Right lobe of liver (tissue), 4 donors: ENCODE results near the gene LDLRAD3.

Source experiments
- POLR2A ChIP-seq: fragments of 450-650 bp; IDR thresholded peaks from one replicate; pipeline ENCODE4 v1.6.1; 2017; ENCODE audit warnings: antibody characterized with exemption, mild to moderate bottlenecking
- TF ChIP-seq, protein P1 (sequence below), 4 donors: fragments of 200-600 bp in 3 of 4; fragments of 450-650 bp in 1 of 4; IDR thresholded peaks; one replicate each; pipeline versions ENCODE4 v1.5.1 to v1.8.0; 2016 to 2022; ENCODE audit warnings: antibody characterized with exemption in 4 of 4, mild to moderate bottlenecking in 2 of 4
- donor health status: DM: no; HTN: no; CAD: no.
- donor health status: DM: no; HTN: no; CAD: no.
- donor health status: DM: no; HTN: yes; CAD: no.

DNA sequence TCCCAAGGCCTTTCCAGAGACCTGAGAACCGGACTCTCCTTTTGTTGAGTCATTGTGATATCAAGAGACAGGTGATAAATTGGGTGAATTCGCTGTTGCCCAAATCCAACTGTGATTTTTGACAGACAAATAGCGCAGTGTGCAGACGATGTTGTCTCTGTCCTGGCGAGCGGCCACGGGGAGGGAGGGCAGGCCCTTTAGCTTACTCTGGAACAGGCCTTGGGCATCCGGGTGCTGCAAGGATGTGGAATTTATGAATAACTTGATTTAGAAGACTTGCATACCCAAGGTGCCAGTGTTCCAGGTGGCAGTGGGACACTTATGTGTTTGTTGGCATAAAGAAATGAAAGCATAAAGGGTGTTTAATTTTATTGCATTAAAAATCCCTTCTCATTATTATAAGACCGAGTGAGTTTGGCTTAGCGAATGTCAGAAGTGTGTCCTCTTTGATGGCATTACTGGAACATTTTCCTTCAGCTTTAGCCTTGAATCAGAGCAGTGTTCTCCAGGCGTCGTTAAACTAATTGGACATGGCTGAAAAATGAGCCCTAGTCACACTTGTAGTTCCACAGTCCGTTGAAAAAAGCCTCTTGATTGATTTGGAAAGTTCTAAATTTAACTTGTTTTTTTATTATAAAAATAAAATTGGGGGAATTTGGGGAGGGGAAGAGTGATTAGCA, 9.4 kb downstream of the LDLRAD3 start:
- TF ChIP-seq, protein P1, sequence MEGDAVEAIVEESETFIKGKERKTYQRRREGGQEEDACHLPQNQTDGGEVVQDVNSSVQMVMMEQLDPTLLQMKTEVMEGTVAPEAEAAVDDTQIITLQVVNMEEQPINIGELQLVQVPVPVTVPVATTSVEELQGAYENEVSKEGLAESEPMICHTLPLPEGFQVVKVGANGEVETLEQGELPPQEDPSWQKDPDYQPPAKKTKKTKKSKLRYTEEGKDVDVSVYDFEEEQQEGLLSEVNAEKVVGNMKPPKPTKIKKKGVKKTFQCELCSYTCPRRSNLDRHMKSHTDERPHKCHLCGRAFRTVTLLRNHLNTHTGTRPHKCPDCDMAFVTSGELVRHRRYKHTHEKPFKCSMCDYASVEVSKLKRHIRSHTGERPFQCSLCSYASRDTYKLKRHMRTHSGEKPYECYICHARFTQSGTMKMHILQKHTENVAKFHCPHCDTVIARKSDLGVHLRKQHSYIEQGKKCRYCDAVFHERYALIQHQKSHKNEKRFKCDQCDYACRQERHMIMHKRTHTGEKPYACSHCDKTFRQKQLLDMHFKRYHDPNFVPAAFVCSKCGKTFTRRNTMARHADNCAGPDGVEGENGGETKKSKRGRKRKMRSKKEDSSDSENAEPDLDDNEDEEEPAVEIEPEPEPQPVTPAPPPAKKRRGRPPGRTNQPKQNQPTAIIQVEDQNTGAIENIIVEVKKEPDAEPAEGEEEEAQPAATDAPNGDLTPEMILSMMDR (IDR thresholded peaks at IDR 0.05): no peak
- no peak for TF ChIP-seq POLR2A
